Ovary (tissue), 3 donors: ENCODE data around the gene NCK2.

ENCODE experiments used
- POLR2A ChIP-seq: fragments of 450-650 bp; IDR thresholded peaks from one replicate; pipeline ENCODE4 v1.6.1; 2017; ENCODE audit warnings: antibody characterized with exemption, mild to moderate bottlenecking, moderate library complexity
- TF ChIP-seq, protein P1 (sequence below), 3 donors: fragments of 450-650 bp in 2 of 3; fragments of 200-600 bp in 1 of 3; IDR thresholded peaks; one replicate each; pipeline versions ENCODE4 v1.5.1 to v1.8.0; 2016 to 2022; ENCODE audit warnings: antibody characterized with exemption in 3 of 3, mild to moderate bottlenecking in 1 of 3
- donor health status: DM: no; HTN: no; CAD: no.

- TF ChIP-seq, protein P1, sequence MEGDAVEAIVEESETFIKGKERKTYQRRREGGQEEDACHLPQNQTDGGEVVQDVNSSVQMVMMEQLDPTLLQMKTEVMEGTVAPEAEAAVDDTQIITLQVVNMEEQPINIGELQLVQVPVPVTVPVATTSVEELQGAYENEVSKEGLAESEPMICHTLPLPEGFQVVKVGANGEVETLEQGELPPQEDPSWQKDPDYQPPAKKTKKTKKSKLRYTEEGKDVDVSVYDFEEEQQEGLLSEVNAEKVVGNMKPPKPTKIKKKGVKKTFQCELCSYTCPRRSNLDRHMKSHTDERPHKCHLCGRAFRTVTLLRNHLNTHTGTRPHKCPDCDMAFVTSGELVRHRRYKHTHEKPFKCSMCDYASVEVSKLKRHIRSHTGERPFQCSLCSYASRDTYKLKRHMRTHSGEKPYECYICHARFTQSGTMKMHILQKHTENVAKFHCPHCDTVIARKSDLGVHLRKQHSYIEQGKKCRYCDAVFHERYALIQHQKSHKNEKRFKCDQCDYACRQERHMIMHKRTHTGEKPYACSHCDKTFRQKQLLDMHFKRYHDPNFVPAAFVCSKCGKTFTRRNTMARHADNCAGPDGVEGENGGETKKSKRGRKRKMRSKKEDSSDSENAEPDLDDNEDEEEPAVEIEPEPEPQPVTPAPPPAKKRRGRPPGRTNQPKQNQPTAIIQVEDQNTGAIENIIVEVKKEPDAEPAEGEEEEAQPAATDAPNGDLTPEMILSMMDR (IDR thresholded peaks at IDR 0.05) = no peak
- no peak for TF ChIP-seq POLR2A
These were observed 183.9 kb downstream of the NCK2 start for GRCh38 chr2:105928563-105928962.
